CD4-positive, alpha-beta T cell (primary cell): ENCODE results near the gene GLDN. TPM values are rescaled to one million over a fixed set of nuclear protein-coding genes. Genes with fewer than 3 reads are reported as not detected.

Source experiments
- ATAC-seq: fragments of 200-7000 bp; cut with Tn5 transposase; one replicate; pipeline ENCODE4 v1.10.0; 2022; ENCODE audit warnings: mild to moderate bottlenecking; ENCODE audit not compliant: poor library complexity
- CTCF ChIA-PET: fragments of 350-600 bp; sonication (Branson Sonifier 250); formaldehyde crosslinking; loops from one replicate; lab custom pipeline; 2021; ENCODE audit warnings: antibody characterized with exemption, inconsistent platforms; lab: Charles Lee
- POLR2A ChIA-PET: fragments of 350-600 bp; sonication (Branson Sonifier 250); formaldehyde crosslinking; loops from one replicate; lab custom pipeline; 2021; ENCODE audit warnings: antibody characterized with exemption, inconsistent platforms; lab: Charles Lee
- DNase-seq, 14 experiments: peaks; one replicate each; pipeline ENCODE4 v3.0.0-alpha.2; 2013 to 2020; ENCODE audit warnings: mixed read lengths in 2 of 14
- H3K27ac ChIP-seq, 2 donors: one replicate each; pipeline versions ENCODE4 v1.5.1 to v1.7.0; 2013; ENCODE audit warnings: low read length in 2 of 2, low read depth in 1 of 2, mild to moderate bottlenecking in 1 of 2
- H3K27me3 ChIP-seq, 2 experiments: 1 replicate in 1 of 2; 2 replicates in 1 of 2; pipeline versions ENCODE4 v1.6.1 to v1.7.0; 2013; ENCODE audit warnings: low read length in 2 of 2, control low read depth in 1 of 2, mild to moderate bottlenecking in 1 of 2, moderate library complexity in 1 of 2; ENCODE audit not compliant: insufficient read depth in 2 of 2, control insufficient read depth in 1 of 2
- H3K36me3 ChIP-seq: one replicate; pipeline ENCODE4 v1.6.1; 2013; ENCODE audit warnings: low read length, control low read depth; ENCODE audit not compliant: insufficient read depth
- H3K4me1 ChIP-seq: one replicate; pipeline ENCODE4 v1.6.1; 2013; ENCODE audit warnings: low read length, control low read depth; ENCODE audit not compliant: insufficient read depth
- H3K4me3 ChIP-seq: one replicate; pipeline ENCODE4 v1.5.1; 2013; ENCODE audit warnings: mild to moderate bottlenecking, low read length, moderate library complexity
- H3K9me3 ChIP-seq, 2 experiments: 1 replicate in 1 of 2; 2 replicates in 1 of 2; pipeline versions ENCODE4 v1.6.1 to v1.7.0; 2013; ENCODE audit warnings: low read length in 2 of 2, mild to moderate bottlenecking in 2 of 2, control low read depth in 1 of 2, moderate library complexity in 1 of 2; ENCODE audit not compliant: control insufficient read depth in 1 of 2, insufficient read depth in 1 of 2
- H3K27ac Mint-ChIP-seq: one replicate; pipeline ENCODE4 v1.8.0; 2020; ENCODE audit warnings: mixed read lengths
- H3K27me3 Mint-ChIP-seq: one replicate; pipeline ENCODE4 v1.8.0; 2021; ENCODE audit warnings: mixed read lengths
- H3K36me3 Mint-ChIP-seq: one replicate; pipeline ENCODE4 v1.8.0; 2021; ENCODE audit warnings: low read depth, mixed read lengths
- H3K4me1 Mint-ChIP-seq: one replicate; pipeline ENCODE4 v1.8.0; 2021; ENCODE audit warnings: low read depth, mixed read lengths
- H3K4me3 Mint-ChIP-seq: one replicate; pipeline ENCODE4 v1.8.0; 2020; ENCODE audit warnings: mild to moderate bottlenecking, mixed read lengths
- H3K9me3 Mint-ChIP-seq: one replicate; pipeline ENCODE4 v1.8.0; 2020; ENCODE audit warnings: mixed read lengths
- CTCF ChIP-seq: fragments of 200-600 bp; IDR thresholded peaks from one replicate; pipeline ENCODE4 v1.8.0; 2022; ENCODE audit warnings: antibody characterized with exemption, mild to moderate bottlenecking
- intact Hi-C, 2 experiments: fragments of 100-400 bp; cut with DNase I in 1 of 2; cut with micrococcal nuclease in 1 of 2; formaldehyde crosslinking; loops; one replicate each; pipeline versions ENCODE4 v1.15.1 to v1.9.0; 2023 to 2025; cut with DNase I, micrococcal nuclease
- total RNA-seq, 174 experiments: library from RNA in 2 of 174; stranded (reverse) in 2 of 174; gene quantifications; one replicate each; pipeline ENCODE4 v1.2.3 and lab custom pipeline; 2021 to 2026

The GLDN gene
- total RNA-seq, 2 experiments from 2014 or later, result not detected

- no peaks in the 10 kb centered on the region for H3K36me3 Mint-ChIP-seq
- no peaks in the 10 kb centered on the region for H3K4me1 Mint-ChIP-seq
- no peak overlapping the region for H3K27ac Mint-ChIP-seq
- no peaks in the 10 kb centered on the region for H3K36me3 ChIP-seq
- H3K4me1 ChIP-seq, result no peaks in the 10 kb centered on the region
- intact Hi-C loops, result no loop called here
- ATAC-seq, result no peak
- no peak for TF ChIP-seq CTCF
- H3K27me3 ChIP-seq, result no peaks in the 10 kb centered on the region
- H3K9me3 ChIP-seq, result no peaks in the 10 kb centered on the region
- H3K4me3 Mint-ChIP-seq, result no peak overlapping the region
- H3K27me3 Mint-ChIP-seq, result peaks cover 5% of the 10 kb centered on the region
- ChIA-PET POLR2A (no interaction called here), CTCF (no interaction called here)
- no peaks in the 10 kb centered on the region for H3K9me3 Mint-ChIP-seq
- no peak overlapping the region for H3K4me3 ChIP-seq
- no peak for DNase-seq
- H3K27ac ChIP-seq, result no peak overlapping the region
Observed at GRCh38 chr15:51307811-51308210, 33.6 kb upstream of the GLDN start.

- Histone ChIP-seq H3K27ac (no peak overlapping the region), H3K9me3 (no peaks in the 10 kb centered on the region), H3K4me3 (no peak overlapping the region), H3K27me3 (no peaks in the 10 kb centered on the region), H3K4me1 (no peaks in the 10 kb centered on the region), H3K36me3 (no peaks in the 10 kb centered on the region)
- intact Hi-C loops, result no loop called here
- Mint-ChIP-seq H3K4me3 (no peak overlapping the region), H3K36me3 (no peaks in the 10 kb centered on the region), H3K27me3 (peaks cover 3% of the 10 kb centered on the region), H3K9me3 (no peaks in the 10 kb centered on the region), H3K27ac (no peak overlapping the region), H3K4me1 (no peaks in the 10 kb centered on the region)
- no peak for TF ChIP-seq CTCF
- POLR2A ChIA-PET, result no interaction called here
- DNase-seq (no peak), ATAC-seq (no peak)
- CTCF ChIA-PET, result no interaction called here
Observed at GRCh38 chr15:51310064-51310463, 31.4 kb upstream of the GLDN start.

- Histone ChIP-seq H3K36me3 (no peaks in the 10 kb centered on the region), H3K4me3 (no peak overlapping the region), H3K27me3 (no peaks in the 10 kb centered on the region), H3K27ac (no peak overlapping the region), H3K4me1 (no peaks in the 10 kb centered on the region), H3K9me3 (no peaks in the 10 kb centered on the region)
- Mint-ChIP-seq H3K36me3 (no peaks in the 10 kb centered on the region), H3K4me1 (no peaks in the 10 kb centered on the region), H3K27ac (no peak overlapping the region), H3K9me3 (no peaks in the 10 kb centered on the region), H3K27me3 (no peaks in the 10 kb centered on the region), H3K4me3 (no peak overlapping the region)
- POLR2A ChIA-PET, result no interaction called here
- intact Hi-C loops, result no loop called here
- no peak for ATAC-seq
- DNase-seq, result no peak
- CTCF ChIA-PET, result no interaction called here
- no peak for TF ChIP-seq CTCF
Observed at GRCh38 chr15:51311510-51311909, 29.9 kb upstream of the GLDN start.
